Lower leg skin (tissue), 3 donors: ENCODE results near the gene ZBTB4.
A peak's percentile ranks its signal among the peaks of the same experiment; 100 is the strongest.

ENCODE experiments used
- CTCF ChIP-seq, 3 donors: fragments of 450-650 bp; IDR thresholded peaks; one replicate each; pipeline ENCODE4 v1.5.1; 2016; ENCODE audit warnings: antibody characterized with exemption in 3 of 3, mild to moderate bottlenecking in 3 of 3, moderate library complexity in 2 of 3
- POLR2A ChIP-seq, 2 donors: fragments of 450-650 bp; IDR thresholded peaks; one replicate each; pipeline ENCODE4 v1.6.1; 2016 to 2017; ENCODE audit warnings: antibody characterized with exemption in 2 of 2, mild to moderate bottlenecking in 1 of 2, moderate library complexity in 1 of 2

- TF ChIP-seq CTCF (IDR thresholded peaks at IDR 0.05) (no peak), POLR2A (IDR thresholded peaks at IDR 0.05) (peak in 1 of 2 donors; percentile 0)
Observed at GRCh38 chr17:7479213-7480088, at the start of gene ZBTB4.
